Small intestine (tissue), 7 donors: Measurements from ENCODE around the gene RAD54L2. TPM values are rescaled to one million over a fixed set of nuclear protein-coding genes. Genes with fewer than 3 reads are reported as not detected.
A peak's percentile ranks its signal among the peaks of the same experiment; 100 is the strongest.
"Not testable (repeated sequence)": the region's sequence is repeated elsewhere in the genome, so short reads cannot be mapped to it uniquely, and the experiment has no call there.

Experiments used
- DNase-seq, 2 donors: peaks; one replicate each; pipeline versions ENCODE4 v3.0.0 to v3.0.0-alpha.2; 2013
- FAIRE-seq: peaks from 2 replicates; lab custom pipeline; 2012; peaks lifted over from hg19 to GRCh38; lab: Jason Lieb, UNC
- H3K27ac ChIP-seq, 3 donors: one replicate each; pipeline ENCODE4 v1.5.1; 2013; ENCODE audit warnings: low read length in 2 of 3, mild to moderate bottlenecking in 2 of 3, control low read depth in 1 of 3, inconsistent platforms in 1 of 3, low read depth in 1 of 3, moderate library complexity in 1 of 3
- H3K27me3 ChIP-seq, 3 donors: one replicate each; pipeline ENCODE4 v1.6.1; 2013; ENCODE audit warnings: low read length in 3 of 3, inconsistent platforms in 1 of 3; ENCODE audit not compliant: control insufficient read depth in 3 of 3, insufficient read depth in 3 of 3
- H3K36me3 ChIP-seq, 3 donors: one replicate each; pipeline ENCODE4 v1.6.1; 2013; ENCODE audit warnings: low read length in 3 of 3, inconsistent platforms in 1 of 3, low read depth in 1 of 3, mild to moderate bottlenecking in 1 of 3, moderate library complexity in 1 of 3; ENCODE audit not compliant: control insufficient read depth in 3 of 3, insufficient read depth in 2 of 3
- H3K4me1 ChIP-seq, 3 donors: one replicate each; pipeline ENCODE4 v1.6.1; 2013; ENCODE audit warnings: low read length in 2 of 3, inconsistent platforms in 1 of 3, low read depth in 1 of 3, mild to moderate bottlenecking in 1 of 3, moderate library complexity in 1 of 3; ENCODE audit not compliant: control insufficient read depth in 3 of 3, insufficient read depth in 2 of 3
- H3K4me3 ChIP-seq, 3 donors: one replicate each; pipeline ENCODE4 v1.5.1; 2013; ENCODE audit warnings: low read length in 3 of 3, control low read depth in 1 of 3, inconsistent platforms in 1 of 3, low read depth in 1 of 3, mild to moderate bottlenecking in 1 of 3, moderate library complexity in 1 of 3
- H3K9me3 ChIP-seq, 2 donors: one replicate each; pipeline ENCODE4 v1.6.1; 2013; ENCODE audit warnings: low read depth in 1 of 2, low read length in 1 of 2; ENCODE audit not compliant: control insufficient read depth in 2 of 2, insufficient read depth in 1 of 2
- WGBS, 3 donors: extraction: QIAGEN DNeasy Blood & Tissue Kit; methylation state at CpG; one replicate each; pipeline ENCODE4 v1.1.7; 2013; 5-methylcytosine and 5-hydroxymethylcytosine counted together
- polyA plus RNA-seq, 4 donors: library from polyadenylated mRNA; stranded (reverse) in 3 of 4; unstranded in 1 of 4; fragments of 200-250 nt in 3 of 4; fragments of 120-200 nt in 1 of 4; gene quantifications; one replicate each; pipeline versions ENCODE4 v1.2.1 to v1.2.3, GENCODE V29; 2013
- donor health status: healthy with polysubstance abuse.
- donor health status: control.
- donor health status: control.
- donor health status: Bipolar disorder and iron deficiency.
- donor health status: healthy.

RAD54L2 gene
- polyA plus RNA-seq, 4 donors, result 1.4 to 8.7 (median 3.3) TPM

- 73 to 82% (median 82%) methylated on average over 16 of the region's 16 CpGs for WGBS, 3 donors
- not testable (repeated sequence) for FAIRE-seq
- H3K27ac ChIP-seq, result peak overlapping the region in 1 of 3 donors; percentile 59
Measured at GRCh38 chr3:51537631-51538030, 888 bp upstream of the RAD54L2 start.

GRCh38 chr3:51538115-51538458 lies 432 bp upstream of the RAD54L2 start:
- no peaks in the 10 kb centered on the region for H3K4me1 ChIP-seq
- H3K4me3 ChIP-seq, result peak overlapping the region; percentile 24 to 95 (median 81)
- no peak for FAIRE-seq
- no peaks in the 10 kb centered on the region for H3K9me3 ChIP-seq
- 1 to 3% (median 2%) methylated on average over 7 of the region's 7 CpGs for WGBS, 3 donors
- peak in 1 of 2 donors; percentile 2 for DNase-seq
- no peaks in the 10 kb centered on the region for H3K27me3 ChIP-seq
- peak overlapping the region in 2 of 3 donors; percentile 55 to 59 for H3K27ac ChIP-seq
- no peaks in the 10 kb centered on the region for H3K36me3 ChIP-seq

More at GRCh38 chr3:51537631-51538030, 888 bp upstream of the RAD54L2 start:
- H3K4me1 ChIP-seq, DNase-seq, H3K9me3 ChIP-seq, H3K27me3 ChIP-seq, H3K36me3 ChIP-seq: not testable (repeated sequence)
- H3K4me3 ChIP-seq, result peak overlapping the region in 2 of 3 donors; percentile 81 to 95

GRCh38 chr3:51539291-51539941 lies 897 bp downstream of the RAD54L2 start:
- DNase-seq (peak; percentile 30 to 47), FAIRE-seq (no peak)
- no peaks in the 10 kb centered on the region for H3K27me3 ChIP-seq
- H3K4me3 ChIP-seq, result peak overlapping the region; percentile 79 to 95 (median 83)
- no peaks in the 10 kb centered on the region for H3K9me3 ChIP-seq
- H3K27ac ChIP-seq, result peak overlapping the region; percentile 76 to 88 (median 80)
- H3K36me3 ChIP-seq, result no peaks in the 10 kb centered on the region
- 2 to 3% (median 3%) methylated on average over 11 of the region's 11 CpGs for WGBS, 3 donors
- no peaks in the 10 kb centered on the region for H3K4me1 ChIP-seq

- not testable (repeated sequence) for FAIRE-seq, H3K4me1 ChIP-seq, H3K4me3 ChIP-seq, H3K27me3 ChIP-seq, H3K9me3 ChIP-seq, H3K36me3 ChIP-seq, H3K27ac ChIP-seq, DNase-seq
- 80 to 93% (median 80%) methylated on average over 10 to 11 of the region's 11 CpGs for WGBS, 3 donors
Measured at GRCh38 chr3:51542596-51542995, 4.1 kb downstream of the RAD54L2 start.

GRCh38 chr3:51544011-51544775 lies 5.7 kb downstream of the RAD54L2 start:
- WGBS, 3 donors, result 64 to 87% (median 74%) methylated on average over 3 of the region's 3 CpGs
- Histone ChIP-seq H3K36me3 (peaks cover 0 to 14% (median 0%) of the 10 kb centered on the region in 3 donors), H3K27me3 (no peaks in the 10 kb centered on the region), H3K4me3 (no peak overlapping the region), H3K27ac (no peak overlapping the region), H3K9me3 (no peaks in the 10 kb centered on the region), H3K4me1 (no peaks in the 10 kb centered on the region)
- FAIRE-seq, result no peak
- DNase-seq, result no peak

- H3K4me3 ChIP-seq, result no peak overlapping the region
- DNase-seq, result no peak
- peaks cover 0 to 26% (median 2%) of the 10 kb centered on the region in 3 donors for H3K36me3 ChIP-seq
- no peak overlapping the region for H3K27ac ChIP-seq
- no peaks in the 10 kb centered on the region for H3K9me3 ChIP-seq
- WGBS, 3 donors, result 84 to 92% (median 91%) methylated on average over 6 of the region's 6 CpGs
- no peaks in the 10 kb centered on the region for H3K27me3 ChIP-seq
- FAIRE-seq, result no peak
- no peaks in the 10 kb centered on the region for H3K4me1 ChIP-seq
Measured at GRCh38 chr3:51547274-51547673, 8.8 kb downstream of the RAD54L2 start.

- Histone ChIP-seq H3K27ac (no peak overlapping the region), H3K4me3 (no peak overlapping the region), H3K27me3 (no peaks in the 10 kb centered on the region), H3K4me1 (no peaks in the 10 kb centered on the region), H3K36me3 (peaks cover 0 to 30% (median 2%) of the 10 kb centered on the region in 3 donors), H3K9me3 (no peaks in the 10 kb centered on the region)
- DNase-seq (no peak), FAIRE-seq (no peak)
- WGBS, 3 donors, result 89 to 93% (median 90%) methylated on average over 10 of the region's 10 CpGs
Measured at GRCh38 chr3:51549311-51549710, 10.8 kb downstream of the RAD54L2 start.

GRCh38 chr3:51550080-51550819 lies 11.7 kb downstream of the RAD54L2 start:
- WGBS, 3 donors, result 93 to 97% (median 94%) methylated on average over 8 of the region's 8 CpGs
- DNase-seq (no peak), FAIRE-seq (no peak)
- no peaks in the 10 kb centered on the region for H3K4me1 ChIP-seq
- no peaks in the 10 kb centered on the region for H3K9me3 ChIP-seq
- H3K4me3 ChIP-seq, result no peak overlapping the region
- peaks cover 0 to 33% (median 2%) of the 10 kb centered on the region in 3 donors for H3K36me3 ChIP-seq
- no peak overlapping the region for H3K27ac ChIP-seq
- H3K27me3 ChIP-seq, result no peaks in the 10 kb centered on the region
